Ovary (tissue), 9 donors: ENCODE results near the gene NOP53. TPM values are rescaled to one million over a fixed set of nuclear protein-coding genes. Genes with fewer than 3 reads are reported as not detected.
"Not testable (repeated sequence)": the region's sequence is repeated elsewhere in the genome, so short reads cannot be mapped to it uniquely, and the experiment has no call there.

Experiments used
- DNase-seq, 5 donors: peaks; one replicate each; pipeline ENCODE4 v3.0.0-alpha.2; 2019 to 2020
- H3K27ac ChIP-seq, 2 donors: fragments of 200-600 bp; one replicate each; pipeline versions ENCODE4 v1.5.1 to v1.8.0; 2019 to 2022
- H3K27me3 ChIP-seq: fragments of 200-600 bp; one replicate; pipeline ENCODE4 v1.8.0; 2022
- H3K36me3 ChIP-seq: fragments of 200-600 bp; sonication (generic); one replicate; pipeline ENCODE4 v1.5.1; 2019
- H3K4me1 ChIP-seq: one replicate; pipeline ENCODE4 v1.8.1; 2013; ENCODE audit warnings: mild to moderate bottlenecking, moderate library complexity; ENCODE audit not compliant: insufficient read depth
- H3K4me3 ChIP-seq: fragments of 200-600 bp; sonication (generic); one replicate; pipeline ENCODE4 v1.5.1; 2017
- H3K9me3 ChIP-seq, 2 donors: fragments of 200-600 bp in 1 of 2; sonication (generic) in 1 of 2; one replicate each; pipeline versions ENCODE4 v1.5.1 to v1.8.1; 2013 to 2019; ENCODE audit warnings: mild to moderate bottlenecking in 1 of 2, moderate library complexity in 1 of 2
- CTCF ChIP-seq, 3 donors: fragments of 450-650 bp in 2 of 3; fragments of 200-600 bp in 1 of 3; IDR thresholded peaks; one replicate each; pipeline versions ENCODE4 v1.5.1 to v1.8.0; 2016 to 2022; ENCODE audit warnings: antibody characterized with exemption in 3 of 3, mild to moderate bottlenecking in 1 of 3
- EP300 ChIP-seq: sonication (generic); formaldehyde crosslinking; IDR thresholded peaks from one replicate; pipeline ENCODE4 v1.6.1; 2017; ENCODE audit warnings: antibody characterized with exemption
- POLR2A ChIP-seq: fragments of 450-650 bp; IDR thresholded peaks from one replicate; pipeline ENCODE4 v1.6.1; 2017; ENCODE audit warnings: antibody characterized with exemption, mild to moderate bottlenecking, moderate library complexity
- WGBS, 3 donors: extraction: QIAGEN DNeasy Blood & Tissue Kit in 1 of 3; methylation state at CpG; one replicate each; pipeline versions ENCODE4 v1.1.5 to v1.1.7; 2013 to 2017; 5-methylcytosine and 5-hydroxymethylcytosine counted together
- intact Hi-C, 4 donors: fragments of 100-400 bp; cut with DNase I; formaldehyde crosslinking; loops; one replicate each; pipeline versions ENCODE4 v1.11.0 to v1.15.1; 2022 to 2023
- polyA plus RNA-seq, 2 donors: library from polyadenylated mRNA; stranded (reverse); fragments of 200-250 nt in 1 of 2; fragments of 350-450 nt in 1 of 2; fragmentation: Illumina TruSeq in 1 of 2; extraction: RNeasy Lipid Tissue Mini Kit (QIAGEN cat#74804) in 1 of 2; gene quantifications; one replicate each; pipeline ENCODE4 v1.2.3, GENCODE V29; 2013 to 2014
- total RNA-seq, 7 donors: library from RNA; depleted of rRNA in 2 of 7; stranded (reverse); fragments of >200 nt in 2 of 7; fragmentation: NEBNext Ultra II Directional in 3 of 7; extraction: Animal tissue kit (Norgen Biotek cat#: 25700) in 3 of 7; gene quantifications; one replicate each; pipeline versions ENCODE4 v1.1.0 to v1.2.4, GENCODE V29; 2016 to 2023
- donor health status: DM: no; HTN: no; CAD: no; lungs with moderate emphysema.
- donor health status: DM: no; HTN: no; CAD: no.
- donor health status: Bipolar disorder and iron deficiency.
- donor health status: DM: yes; HTN: yes; CAD: no.
- donor health status: DM: no; HTN: no; CAD: no.
- donor health status: DM: yes; HTN: yes; CAD: no.

The NOP53 gene
- total and polyA plus RNA-seq, 9 donors, result 591 to 1,198 (median 727) TPM

GRCh38 chr19:47762151-47762550 lies 16.8 kb downstream of the NOP53 start:
- no peak for TF ChIP-seq POLR2A
- no peak for TF ChIP-seq EP300
- TF ChIP-seq CTCF (IDR thresholded peaks at IDR 0.05), result no peak
- no peak for DNase-seq
- intact Hi-C loops, result no loop called here
- Histone ChIP-seq H3K9me3 (no peaks in the 10 kb centered on the region), H3K36me3 (no peaks in the 10 kb centered on the region), H3K4me3 (no peak overlapping the region), H3K4me1 (peaks cover 3% of the 10 kb centered on the region), H3K27me3 (no peaks in the 10 kb centered on the region), H3K27ac (no peak overlapping the region)
- WGBS, 3 donors, result 53 to 88% (median 79%) methylated on average over 3 of the region's 3 CpGs

GRCh38 chr19:47762615-47763308 lies 17.4 kb downstream of the NOP53 start:
- intact Hi-C loops, result no loop called here
- no peak overlapping the region for H3K27ac ChIP-seq
- 35 to 38% (median 37%) methylated on average over 18 of the region's 18 CpGs for WGBS, 3 donors
- no peak for TF ChIP-seq CTCF (IDR thresholded peaks at IDR 0.05)
- no peak overlapping the region for H3K4me3 ChIP-seq
- DNase-seq, result peak in 1 of 5 donors; percentile 26
- no peaks in the 10 kb centered on the region for H3K9me3 ChIP-seq
- H3K4me1 ChIP-seq, result peaks cover 3% of the 10 kb centered on the region
- H3K36me3 ChIP-seq, result no peaks in the 10 kb centered on the region
- no peaks in the 10 kb centered on the region for H3K27me3 ChIP-seq

GRCh38 chr19:47764705-47765104 lies 19.4 kb downstream of the NOP53 start:
- H3K9me3 ChIP-seq, H3K4me1 ChIP-seq, H3K27ac ChIP-seq, H3K4me3 ChIP-seq, H3K27me3 ChIP-seq, intact Hi-C loops, DNase-seq, H3K36me3 ChIP-seq: not testable (repeated sequence)
- 86 to 89% (median 88%) methylated on average over 3 of the region's 3 CpGs for WGBS, 3 donors

GRCh38 chr19:47765523-47766358 lies 20.4 kb downstream of the NOP53 start:
- H3K4me3 ChIP-seq, result no peak overlapping the region

More at GRCh38 chr19:47765523-47766358, 20.4 kb downstream of the NOP53 start:
- DNase-seq, result peak; percentile 44 to 78 (median 63)
- H3K9me3 ChIP-seq, result no peaks in the 10 kb centered on the region
- H3K27me3 ChIP-seq, result no peaks in the 10 kb centered on the region
- TF ChIP-seq EP300, result no peak
- TF ChIP-seq CTCF (IDR thresholded peaks at IDR 0.05), result peak; percentile 44 to 52 (median 50)
- 27 to 41% (median 28%) methylated on average over 16 to 19 of the region's 19 CpGs for WGBS, 3 donors
- H3K36me3 ChIP-seq, result no peaks in the 10 kb centered on the region
- H3K4me1 ChIP-seq, result peaks cover 3% of the 10 kb centered on the region
- H3K27ac ChIP-seq, result no peak overlapping the region
- intact Hi-C loops, result loop anchor here in 1 of 4 donors (2.0 kb wide), 1 partner anchor 19 kb away; no protein-coding TSS in a partner anchor
